HG02678 (cell line): Measurements from ENCODE around the gene POLR1C.
"Not testable (repeated sequence)": the region's sequence is repeated elsewhere in the genome, so short reads cannot be mapped to it uniquely, and the experiment has no call there.

Experiments used
- ATAC-seq: cut with Tn5 transposase; IDR thresholded peaks from one replicate; pipeline ENCODE4 v1.9.1; 2021; ENCODE audit warnings: mild to moderate bottlenecking, moderate library complexity; ENCODE audit not compliant: unreplicated experiment

The POLR1C gene

DNA sequence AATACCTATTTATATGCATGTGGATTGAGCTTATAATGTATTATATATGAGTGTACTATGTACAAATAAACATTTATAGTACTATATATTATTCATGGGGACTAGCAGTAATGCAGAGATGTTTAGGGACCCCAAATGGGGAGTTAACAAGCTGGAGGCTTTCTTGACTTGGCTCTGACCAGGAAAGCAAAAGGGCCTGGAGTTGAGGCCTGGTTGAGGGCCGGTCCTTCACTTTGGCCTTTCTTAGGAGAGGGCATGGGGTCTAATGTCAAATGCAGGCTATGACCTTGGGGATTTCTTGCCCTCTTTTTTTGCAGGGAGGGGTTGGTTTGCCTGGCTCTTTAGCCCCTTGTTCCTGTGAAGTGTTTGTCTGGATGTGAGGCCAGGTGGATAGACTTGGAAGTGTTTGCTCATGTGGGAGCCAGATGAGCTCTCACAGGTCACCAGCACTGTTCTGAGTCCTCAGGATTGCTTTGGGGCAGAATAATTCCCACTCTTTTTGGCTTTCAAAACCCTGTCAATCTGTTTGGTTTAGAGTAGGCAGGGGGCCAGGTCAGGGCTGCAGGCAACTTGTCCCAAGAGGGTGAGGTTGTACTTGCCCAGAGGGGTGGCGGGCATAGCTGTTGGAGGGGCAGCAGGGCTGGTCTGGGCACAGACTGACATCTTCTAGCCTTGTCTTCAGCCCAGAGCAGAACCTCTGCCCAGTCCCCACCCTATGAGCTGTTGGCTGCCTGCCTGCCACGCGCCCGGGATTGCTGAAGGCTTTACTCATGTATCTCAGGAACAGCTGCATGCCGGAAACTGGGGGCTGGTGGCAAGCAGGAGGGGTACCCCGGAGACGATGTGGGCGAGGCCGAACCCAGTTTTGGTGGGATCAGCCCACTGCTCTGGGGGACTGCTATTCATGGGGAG is 24.9 kb upstream of the POLR1C start:
- no peak for ATAC-seq

DNA sequence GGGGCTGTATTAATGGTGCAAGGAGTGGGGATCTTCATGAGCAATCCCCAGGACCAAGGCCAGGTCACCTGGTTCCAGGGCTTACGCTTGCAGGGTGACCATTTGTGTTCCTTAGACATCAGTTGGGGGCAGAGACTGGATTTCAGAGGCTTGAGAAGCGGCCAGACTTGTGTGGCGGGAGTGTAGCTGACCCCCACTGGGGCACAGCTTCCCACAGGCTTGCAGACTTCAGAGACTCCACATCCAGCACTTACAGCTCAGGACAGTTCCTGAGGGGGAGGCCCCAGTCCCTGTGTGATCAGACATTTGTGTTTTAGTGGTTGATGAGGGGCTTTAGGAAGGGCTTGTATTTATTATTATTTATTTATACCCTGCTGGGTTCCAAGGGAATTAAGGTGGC is 24.2 kb upstream of the POLR1C start:
- ATAC-seq: no peak

DNA sequence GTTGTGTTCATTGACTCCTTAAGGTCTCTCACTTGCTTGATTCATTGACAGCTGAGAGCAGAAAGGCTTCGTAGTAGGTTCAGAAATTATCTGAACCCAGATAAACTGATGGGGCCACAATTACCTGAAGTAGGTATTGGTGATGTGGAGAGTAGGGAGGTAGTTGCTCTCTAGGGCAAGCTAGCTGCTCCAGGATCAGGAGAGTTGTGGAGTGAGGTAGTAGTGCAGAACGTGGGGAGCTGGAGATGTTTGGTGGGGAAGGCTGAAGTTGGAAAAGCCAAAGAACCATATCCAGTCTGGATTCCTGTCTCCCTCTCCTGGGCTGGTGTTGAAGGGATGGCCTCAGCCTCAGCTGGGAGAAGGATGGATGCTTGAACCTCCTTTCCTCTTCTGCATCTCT is 23.7 kb upstream of the POLR1C start:
- ATAC-seq: no peak

DNA sequence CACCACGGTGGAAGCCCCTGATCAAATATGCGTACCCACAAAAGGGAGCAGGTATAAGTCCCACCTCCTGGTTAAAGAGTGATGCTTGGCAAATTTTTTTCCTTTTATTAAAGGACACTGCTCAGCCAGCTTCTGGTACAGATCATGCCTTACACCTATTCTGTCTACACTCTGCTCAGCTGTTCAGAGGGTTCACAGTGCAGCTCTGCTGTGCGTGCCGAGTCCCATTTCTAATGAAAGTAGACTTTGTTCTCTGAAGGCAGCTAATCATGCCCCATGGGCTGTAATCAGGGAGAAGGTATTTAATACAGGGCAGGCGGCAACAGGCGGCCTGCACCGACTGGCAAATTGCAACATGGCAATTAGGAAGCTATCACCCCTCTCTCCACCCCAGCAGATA is 23.1 kb upstream of the POLR1C start:
- ATAC-seq: no peak

DNA sequence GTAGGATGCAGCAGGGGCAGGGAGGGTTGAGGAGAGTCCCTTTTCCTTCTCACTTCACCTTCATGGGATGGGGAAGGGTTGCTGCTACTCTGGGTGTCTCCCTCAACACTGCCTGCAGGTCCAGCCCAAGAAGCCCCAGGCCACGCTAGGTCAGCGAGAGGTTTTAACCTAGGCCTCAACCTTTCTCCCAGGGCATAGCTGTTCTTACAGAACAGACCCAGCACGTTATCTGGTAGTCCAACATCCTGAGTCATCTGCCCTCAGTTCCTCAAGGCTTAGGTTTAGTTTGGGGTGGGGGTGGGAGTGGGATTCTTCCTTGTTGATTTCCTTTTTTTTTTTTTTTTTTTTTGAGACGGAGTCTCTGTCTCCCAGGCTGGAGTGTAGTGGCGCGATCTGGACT is 22.6 kb upstream of the POLR1C start:
- no peak for ATAC-seq

DNA sequence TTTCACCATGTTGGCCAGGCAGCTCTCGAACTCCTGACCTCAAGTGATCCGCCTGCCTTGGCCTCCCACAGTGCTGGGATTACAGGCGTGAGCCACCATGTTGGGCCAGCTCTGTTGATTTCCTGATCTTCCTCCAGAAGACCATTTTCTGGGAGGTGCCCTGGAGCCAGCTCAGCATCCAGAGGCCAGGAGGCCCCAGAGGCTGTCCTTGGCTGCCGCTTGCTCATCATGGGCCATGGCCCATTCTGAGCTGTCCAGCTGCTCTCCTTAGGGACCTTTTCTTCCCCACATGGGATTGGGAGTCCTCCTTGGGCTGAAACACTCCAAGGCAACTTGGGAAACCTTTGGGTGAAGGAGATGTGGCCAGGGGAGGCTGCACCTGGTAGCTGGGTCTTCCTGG is 22.1 kb upstream of the POLR1C start:
- ATAC-seq: no peak

DNA sequence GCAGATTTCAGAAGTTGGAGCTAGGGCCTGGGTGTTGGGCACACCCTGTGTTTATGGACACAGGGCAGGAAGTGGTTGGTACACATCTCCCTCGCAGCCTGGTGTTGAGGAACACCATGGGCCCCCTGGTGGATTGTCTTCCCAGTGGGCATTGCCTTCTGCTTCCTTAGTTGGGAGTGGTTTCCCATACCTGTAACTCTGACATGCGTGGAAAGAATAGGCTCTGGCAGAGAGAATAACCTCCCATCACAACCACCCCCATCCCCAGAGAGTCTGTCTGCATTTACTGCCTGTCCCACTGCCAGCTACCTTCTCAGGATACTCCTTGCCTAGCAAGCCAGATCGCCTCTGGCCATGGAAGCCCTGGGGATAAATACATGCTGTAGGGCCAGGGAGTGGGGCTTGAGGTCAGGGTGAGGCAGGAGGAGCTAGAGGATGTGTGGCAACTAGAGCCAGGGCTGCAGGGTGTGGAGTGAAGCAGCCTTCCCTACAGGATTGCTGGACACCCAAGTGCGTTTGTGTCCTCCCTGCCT is 21.4 kb upstream of the POLR1C start:
- no peak for ATAC-seq

DNA sequence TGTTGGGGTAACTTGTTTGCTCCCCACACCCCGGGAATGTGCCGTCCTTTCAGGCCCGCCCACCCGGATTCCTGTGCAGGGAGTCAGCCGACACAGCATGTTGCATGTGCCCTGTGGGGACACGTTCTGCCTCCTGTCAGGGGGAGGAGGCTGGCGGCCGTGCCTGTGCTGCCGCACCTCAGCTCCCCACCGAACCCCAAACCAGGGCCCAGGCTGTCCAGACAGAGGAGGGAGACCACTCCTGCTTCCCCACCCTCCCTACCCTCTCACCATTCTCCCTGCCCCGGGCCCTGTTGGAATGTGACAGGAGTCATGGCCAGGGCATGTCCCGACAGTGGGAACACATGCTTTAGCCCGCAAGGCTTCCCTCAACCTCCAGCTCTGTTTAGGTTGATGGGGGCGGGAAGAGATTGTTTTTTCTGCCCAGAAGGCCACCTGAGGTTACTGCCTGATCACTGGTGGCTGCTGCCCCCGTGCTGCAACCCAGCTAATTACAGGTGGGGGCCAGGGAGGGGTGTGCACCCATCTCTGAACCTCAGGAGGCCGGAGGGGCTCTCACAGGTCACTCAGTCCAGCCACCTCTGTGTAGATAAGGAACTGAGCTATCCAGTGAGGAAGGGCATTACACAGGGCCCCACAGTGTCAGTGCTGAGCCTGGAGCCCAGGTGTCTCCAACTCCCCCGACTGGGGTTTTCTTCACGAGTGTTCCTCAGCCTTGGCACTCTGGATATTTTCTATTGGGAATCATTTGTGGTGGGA is 20.3 kb upstream of the POLR1C start:
- ATAC-seq: no peak

DNA sequence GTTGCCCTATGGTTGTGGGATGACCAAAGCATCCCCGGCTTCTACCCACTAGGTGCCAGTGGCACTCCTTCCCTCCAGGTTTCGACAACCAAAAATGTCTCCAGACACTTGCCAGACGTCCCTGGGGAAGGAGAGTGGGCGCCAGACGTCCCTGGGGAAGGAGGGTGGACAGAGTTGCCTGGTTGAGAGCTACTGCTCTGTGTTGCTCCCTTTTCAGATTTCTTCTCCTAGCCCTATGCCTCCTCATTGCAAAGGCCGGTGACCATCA is 19.8 kb upstream of the POLR1C start:
- ATAC-seq: no peak

DNA sequence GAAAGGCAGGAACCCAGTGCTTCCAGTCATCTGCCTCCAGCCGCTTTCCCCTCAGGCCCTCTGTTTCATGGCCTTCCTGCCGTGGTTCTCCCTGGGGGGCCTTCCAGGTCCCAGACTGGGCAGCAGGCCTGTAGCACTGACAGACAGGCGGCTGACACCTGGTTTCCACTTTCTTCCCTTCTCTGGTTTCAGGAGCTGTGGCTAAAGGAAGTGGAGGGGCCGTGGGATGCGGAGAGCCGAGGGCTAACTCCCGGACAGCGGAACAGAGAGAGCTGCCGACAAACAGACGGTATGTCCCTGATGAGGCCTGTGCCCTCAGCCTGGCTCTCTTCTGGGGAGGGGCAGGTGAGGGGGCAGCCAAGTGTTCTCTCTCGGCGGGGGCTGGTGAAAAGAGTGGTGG is 19.2 kb upstream of the POLR1C start:
- ATAC-seq: no peak

DNA sequence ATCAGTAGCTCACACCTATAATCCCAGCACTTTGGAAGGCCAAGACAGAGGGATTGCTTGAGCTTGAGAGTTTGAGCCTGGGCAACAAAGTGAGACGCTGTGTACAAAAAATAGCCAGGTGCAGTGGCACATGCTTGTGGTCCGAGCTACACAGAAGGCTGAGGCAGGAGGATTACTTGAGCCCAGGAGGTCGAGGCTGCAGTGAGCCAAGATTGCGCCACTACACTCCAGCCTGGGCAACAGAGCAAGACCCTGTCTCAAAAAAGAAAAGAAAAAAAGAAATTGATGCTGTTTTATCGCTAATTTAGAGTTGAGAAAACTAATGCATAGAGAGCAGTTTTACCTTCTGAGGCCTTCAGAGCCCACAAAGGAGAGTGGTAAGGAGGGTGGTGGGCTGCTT is 18.6 kb upstream of the POLR1C start:
- not testable (repeated sequence) for ATAC-seq

DNA sequence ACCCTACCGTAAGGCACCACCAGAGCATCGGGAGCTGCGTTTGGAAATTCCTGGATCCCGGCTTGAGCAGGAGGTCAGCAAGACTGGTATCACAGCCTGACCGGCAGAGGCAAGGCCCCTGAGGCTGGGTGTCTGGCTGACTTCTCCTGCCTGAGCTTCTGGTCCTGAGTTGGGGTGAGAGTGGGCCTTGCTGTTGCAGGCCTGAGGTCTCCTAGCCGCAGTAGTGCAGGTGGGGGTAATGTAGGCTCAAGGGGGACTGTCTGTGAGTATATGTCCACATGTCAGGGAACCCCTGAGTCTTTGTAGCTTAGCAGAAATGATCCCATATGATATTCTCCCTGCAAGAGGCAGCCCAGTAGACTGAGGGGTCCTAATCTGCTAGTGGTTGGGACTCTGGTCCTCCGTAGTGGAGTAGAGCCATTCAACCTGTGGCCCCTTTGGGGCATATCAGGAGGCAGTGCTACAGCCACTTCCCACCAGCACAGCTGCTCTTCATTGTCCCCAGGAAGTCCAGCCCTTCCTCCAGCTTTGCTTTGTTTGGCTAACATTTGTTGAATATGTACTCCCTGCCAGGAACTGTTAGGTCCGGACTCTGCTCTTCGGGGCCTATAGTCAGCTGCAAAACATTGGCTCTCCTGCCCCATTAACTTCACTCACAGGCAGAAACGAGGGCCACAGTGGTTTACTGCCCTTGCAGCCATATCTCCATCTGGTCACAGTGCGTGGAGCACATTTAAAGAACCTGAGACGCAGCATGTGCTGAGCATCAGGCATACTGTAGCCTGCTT is 17.7 kb upstream of the POLR1C start:
- no peak for ATAC-seq

DNA sequence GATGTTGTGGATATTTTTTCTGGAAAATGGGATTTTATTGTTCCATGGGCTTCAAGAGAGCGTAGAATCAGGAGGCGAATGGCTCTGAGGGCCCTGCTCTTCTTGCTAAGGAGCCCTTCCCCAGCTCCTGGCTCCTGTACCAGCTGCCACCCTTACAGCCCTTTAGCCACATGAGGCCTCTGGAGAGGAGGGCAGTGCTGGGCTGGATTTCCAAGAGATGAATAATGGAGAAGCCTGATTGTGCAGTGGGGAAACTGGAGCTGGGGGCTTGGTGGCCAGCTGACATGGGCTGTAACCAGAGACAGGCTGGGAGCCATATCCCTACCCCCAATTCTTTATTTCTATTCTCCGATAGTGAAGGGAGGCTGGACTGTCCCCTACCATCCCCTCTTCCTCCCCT is 16.0 kb upstream of the POLR1C start:
- no peak for ATAC-seq

DNA sequence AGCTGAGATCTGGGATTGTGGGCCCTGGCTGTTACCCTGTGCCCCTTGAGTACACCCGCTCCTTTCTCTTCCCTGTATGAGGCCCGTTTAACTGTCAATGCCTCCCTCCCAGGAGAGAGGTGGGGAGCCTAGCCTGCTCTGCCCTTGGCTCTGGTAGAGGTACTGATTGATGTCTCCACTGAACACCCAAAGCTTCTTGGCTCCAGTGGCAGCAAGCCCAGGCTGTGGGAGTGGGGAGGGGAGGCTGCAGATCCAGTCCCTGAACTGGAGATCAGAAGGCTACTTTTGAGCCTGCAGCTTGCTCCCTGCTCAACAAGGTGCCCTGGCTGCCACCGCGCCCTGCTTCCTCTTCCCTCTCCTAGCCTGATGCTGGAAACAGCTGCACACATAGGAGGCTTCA is 14.2 kb upstream of the POLR1C start:
- ATAC-seq: no peak

DNA sequence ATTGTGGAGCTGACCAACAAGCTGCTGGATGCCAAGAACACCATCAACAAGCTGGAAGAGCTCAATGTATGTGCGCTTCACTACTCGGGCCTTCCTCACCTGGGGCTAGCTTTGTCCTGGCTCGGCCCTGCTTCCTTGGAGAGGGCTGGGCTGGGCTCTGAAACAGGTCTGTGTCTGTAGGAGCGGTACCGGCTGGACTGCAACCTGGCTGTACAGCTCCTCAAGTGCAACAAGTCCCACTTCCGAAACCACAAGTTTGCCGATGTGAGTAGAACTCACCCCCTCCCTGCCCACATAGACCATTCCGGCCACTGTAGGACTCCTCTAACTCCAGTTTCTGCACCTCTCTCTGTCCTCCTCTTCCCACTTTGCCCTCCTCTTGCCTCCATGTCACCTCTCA is 13.4 kb upstream of the POLR1C start:
- ATAC-seq: no peak

DNA sequence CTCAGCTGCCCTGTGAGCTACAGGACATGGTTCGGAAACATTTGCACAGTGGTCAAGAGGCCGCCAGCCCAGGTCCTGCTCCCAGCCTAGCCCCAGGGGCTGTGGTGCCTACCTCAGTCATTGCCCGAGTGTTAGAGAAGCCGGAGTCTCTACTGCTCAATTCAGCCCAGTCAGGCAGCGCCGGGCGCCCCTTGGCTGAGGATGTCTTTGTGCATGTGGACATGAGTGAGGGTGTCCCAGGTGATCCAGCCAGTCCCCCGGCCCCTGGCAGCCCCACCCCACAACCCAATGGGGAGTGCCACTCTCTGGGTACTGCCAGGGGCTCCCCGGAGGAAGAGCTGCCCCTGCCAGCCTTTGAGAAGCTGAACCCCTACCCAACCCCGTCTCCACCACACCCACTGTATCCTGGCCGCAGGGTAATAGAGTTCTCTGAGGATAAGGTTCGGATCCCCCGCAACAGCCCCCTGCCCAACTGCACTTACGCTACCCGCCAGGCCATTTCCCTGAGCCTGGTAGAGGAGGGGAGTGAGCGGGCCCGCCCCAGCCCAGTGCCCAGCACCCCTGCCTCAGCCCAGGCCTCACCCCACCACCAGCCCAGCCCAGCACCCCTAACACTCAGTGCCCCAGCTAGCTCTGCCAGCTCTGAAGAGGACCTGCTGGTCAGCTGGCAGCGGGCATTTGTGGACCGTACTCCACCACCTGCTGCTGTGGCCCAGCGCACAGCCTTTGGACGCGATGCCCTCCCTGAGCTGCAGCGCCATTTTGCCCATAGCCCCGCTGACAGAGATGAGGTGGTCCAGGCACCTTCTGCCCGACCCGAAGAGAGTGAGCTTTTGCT is 11.9 kb upstream of the POLR1C start:
- no peak for ATAC-seq

DNA sequence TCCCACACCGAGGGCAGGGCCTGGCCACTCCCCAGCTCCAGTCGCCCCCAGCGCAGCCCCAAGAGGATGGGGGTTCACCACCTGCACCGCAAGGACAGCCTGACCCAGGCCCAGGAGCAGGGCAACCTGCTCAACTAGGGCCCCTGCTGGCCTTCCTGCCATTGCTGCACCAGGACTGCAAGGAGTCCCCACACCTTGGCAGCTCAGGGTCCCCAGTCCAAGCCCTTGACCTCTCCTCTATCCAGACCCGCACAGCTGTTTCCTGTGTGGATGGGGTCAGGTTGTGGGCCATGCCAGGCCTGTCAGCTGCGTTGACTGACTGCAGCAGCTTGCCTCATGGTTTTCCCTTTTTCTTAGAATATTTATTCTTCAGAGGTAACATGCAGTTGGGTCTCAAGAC is 11.2 kb upstream of the POLR1C start:
- ATAC-seq: no peak

DNA sequence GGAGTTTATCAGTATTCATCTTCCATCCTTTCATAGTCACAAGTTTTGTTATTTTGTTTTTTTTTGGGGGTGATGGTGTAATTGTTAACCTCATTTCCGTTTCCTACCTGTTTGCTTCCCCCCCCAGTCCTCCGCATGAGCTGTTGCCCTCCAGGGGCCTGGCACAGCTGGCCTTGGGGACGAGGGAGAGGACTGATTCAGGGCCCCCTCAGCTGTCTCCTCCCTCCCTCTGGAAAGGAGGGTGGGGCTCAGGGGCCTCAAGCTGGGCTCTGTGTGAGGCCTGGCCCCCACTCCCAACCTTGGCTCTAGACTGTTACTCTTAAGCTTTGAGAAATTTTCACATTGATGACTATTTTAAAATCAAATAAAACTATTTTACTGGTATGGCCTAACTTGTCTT is 10.7 kb upstream of the POLR1C start:
- no peak for ATAC-seq

DNA sequence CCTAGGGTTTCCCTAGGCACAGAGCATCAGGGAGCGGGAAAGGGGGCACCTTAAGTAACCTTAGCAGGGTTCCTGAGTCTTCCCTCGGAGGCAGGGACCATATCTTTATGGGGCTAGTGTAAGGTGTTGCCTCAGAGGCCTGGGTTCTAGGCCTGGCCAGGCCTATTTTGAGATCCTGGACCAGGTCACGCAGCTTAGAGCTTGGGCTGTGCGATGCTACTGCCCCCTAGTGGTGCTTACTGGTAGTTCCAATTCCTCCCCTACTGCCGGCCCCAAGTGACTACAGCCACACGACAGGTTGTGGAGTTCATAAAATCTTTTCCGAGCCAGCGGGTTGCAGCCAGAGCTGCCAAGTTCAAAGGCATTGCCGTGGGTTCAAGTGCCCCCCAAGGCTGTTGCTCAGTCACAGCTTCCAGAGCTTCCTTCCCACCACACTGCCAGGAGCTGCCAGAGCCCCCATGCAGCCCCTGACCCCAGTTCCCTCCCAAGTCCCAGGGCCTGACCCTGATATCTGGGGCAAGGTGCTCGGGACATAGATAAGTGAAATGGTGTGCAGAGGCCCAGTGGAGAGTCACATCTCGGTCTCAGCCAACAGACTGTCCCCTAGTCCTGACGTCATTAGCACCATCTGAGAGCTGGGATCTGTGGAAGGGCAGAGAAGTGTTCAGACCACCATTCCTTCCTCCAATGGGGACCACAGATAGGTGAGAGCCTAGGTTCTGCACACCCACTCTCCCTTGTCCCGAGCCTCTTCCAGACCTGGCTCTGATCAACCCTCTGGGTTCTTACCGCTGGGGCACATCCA is 10.0 kb upstream of the POLR1C start:
- peak; percentile 42 for ATAC-seq
